ENCODE measurements around the gene ARHGAP21.

Gene ARHGAP21

GRCh38 chr10:24722676-24723385 lies 856 bp downstream of the ARHGAP21 start:
- in situ Hi-C loops (cut with MboI; ENCODE audit: low sequenced_read_pairs): no loop called here

DNA sequence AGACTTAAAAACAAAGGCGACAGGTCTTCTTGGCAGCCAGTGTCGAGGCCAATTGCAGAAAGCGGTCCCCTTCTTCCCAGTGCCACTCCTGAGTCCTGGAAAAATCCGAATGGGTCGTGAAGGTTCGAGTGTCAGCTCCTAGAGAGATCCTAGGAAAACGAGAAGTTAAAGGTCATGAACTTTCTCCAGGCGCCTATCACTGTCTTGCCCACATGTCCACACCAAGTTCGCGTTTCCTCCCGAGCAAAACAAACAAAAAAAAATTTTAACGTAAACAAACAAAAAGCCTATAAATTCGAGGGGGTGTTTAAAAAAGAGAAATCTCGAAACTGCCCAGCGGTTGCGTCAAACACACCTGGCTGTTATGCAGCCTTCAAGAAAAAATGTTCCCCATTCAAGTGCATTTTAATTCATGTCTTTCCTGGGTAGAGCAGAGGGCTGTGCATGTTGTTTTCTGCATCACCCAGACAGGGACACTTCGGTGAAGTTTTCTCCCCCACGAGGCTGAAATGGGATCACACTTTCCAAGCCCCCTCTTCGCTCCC lies 1.5 kb downstream of the ARHGAP21 start:
- in situ Hi-C loops (cut with MboI; ENCODE audit: low sequenced_read_pairs): no loop called here

GRCh38 chr10:24721229-24722106 lies 2.2 kb downstream of the ARHGAP21 start:
- in situ Hi-C loops (cut with MboI; ENCODE audit: low sequenced_read_pairs): no loop called here

- in situ Hi-C loops (cut with MboI; ENCODE audit: low sequenced_read_pairs): no loop called here
Observed at GRCh38 chr10:24720096-24720495, 3.6 kb downstream of the ARHGAP21 start.

DNA sequence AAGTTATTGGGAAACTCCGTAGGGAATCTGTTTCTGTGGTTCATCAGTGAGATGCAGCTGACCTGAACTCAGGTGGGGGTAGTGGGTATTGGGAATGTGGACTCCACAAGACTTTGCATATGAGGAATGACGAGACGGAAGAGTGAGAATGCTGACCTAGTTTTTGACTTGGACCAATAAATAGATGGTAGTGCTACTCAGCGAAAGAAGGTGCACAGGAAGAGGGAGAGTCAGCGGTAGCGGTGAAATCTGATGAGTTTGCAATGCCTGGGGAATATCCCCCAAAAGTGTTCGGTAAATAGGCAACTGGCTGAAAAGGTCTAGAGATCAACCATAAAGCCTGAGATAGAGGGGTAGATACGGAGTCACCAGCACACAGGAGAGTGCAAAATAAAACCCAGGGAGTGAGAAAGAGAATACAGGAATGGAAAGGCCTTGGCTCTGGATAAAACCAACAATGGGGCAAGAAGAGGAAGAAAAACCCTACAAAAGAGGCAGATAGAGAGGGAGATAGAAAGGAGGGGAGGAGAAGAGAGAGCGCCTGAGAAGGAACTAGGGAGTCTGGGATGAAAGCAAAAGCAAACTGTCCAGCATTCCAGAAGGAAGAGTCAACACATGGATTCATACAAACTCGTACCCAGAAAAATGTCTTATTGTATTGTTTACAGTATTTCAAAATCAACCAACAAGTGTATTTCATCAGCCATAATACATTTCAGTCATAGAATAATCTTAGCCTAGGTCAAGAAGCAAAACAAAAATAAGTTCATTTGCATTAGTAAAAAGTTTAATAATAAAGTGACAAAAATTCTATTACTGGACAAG lies 5.4 kb downstream of the ARHGAP21 start:
- in situ Hi-C loops (cut with MboI; ENCODE audit: low sequenced_read_pairs): no loop called here

GRCh38 chr10:24716295-24716694 lies 7.4 kb downstream of the ARHGAP21 start:
- in situ Hi-C loops (cut with MboI; ENCODE audit: low sequenced_read_pairs): no loop called here

DNA sequence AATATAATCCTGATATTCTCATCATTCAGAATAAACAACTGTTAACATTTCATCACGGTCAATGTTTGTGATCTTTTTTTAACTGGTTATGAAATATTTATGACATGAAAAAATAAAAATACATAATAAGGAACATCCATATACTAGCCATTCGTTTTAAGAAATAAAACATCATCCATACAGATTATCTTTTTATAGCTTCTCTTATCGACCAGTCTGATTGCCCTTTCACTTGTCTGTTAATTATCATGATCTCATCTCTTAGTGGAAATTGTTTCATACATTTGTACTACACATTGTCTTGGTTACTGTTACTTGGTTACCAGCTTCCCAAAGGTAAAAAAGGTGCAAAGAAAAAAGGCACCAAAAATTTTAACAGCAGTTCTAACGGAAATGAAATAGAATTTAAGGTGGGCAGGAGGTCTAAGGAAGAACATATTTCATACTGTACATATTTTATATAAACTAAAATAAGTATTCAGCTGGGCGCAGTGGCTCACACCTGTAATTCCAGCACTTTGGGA lies 8.4 kb downstream of the ARHGAP21 start:
- in situ Hi-C loops (cut with MboI; ENCODE audit: low sequenced_read_pairs): no loop called here

GRCh38 chr10:24713086-24713485 lies 10.6 kb downstream of the ARHGAP21 start:
- in situ Hi-C loops (cut with MboI; ENCODE audit: low sequenced_read_pairs): no loop called here

GRCh38 chr10:24711465-24711864 lies 12.2 kb downstream of the ARHGAP21 start:
- in situ Hi-C loops (cut with MboI; ENCODE audit: low sequenced_read_pairs): no loop called here

DNA sequence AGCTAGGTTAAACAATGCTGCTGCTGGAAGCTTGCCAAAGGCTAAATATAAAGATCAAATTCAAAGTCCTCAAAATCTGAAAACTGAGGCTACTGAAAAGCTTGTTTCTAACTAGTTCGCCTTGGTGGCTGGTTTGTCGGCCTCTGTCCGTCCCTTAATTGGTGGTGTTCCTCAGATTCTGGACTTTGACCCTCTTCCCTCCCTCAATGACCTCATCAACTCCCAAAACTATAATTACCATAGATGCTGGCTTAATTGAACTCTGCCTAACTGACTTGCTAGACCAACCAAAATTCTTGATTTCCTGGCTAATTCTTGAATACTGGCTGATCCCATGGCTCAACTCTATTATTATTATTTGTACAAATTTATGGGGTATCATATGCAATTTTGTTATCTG lies 15.6 kb downstream of the ARHGAP21 start:
- in situ Hi-C loops (cut with MboI; ENCODE audit: low sequenced_read_pairs): no loop called here

GRCh38 chr10:24707445-24707844 lies 16.2 kb downstream of the ARHGAP21 start:
- in situ Hi-C loops (cut with MboI; ENCODE audit: low sequenced_read_pairs): no loop called here

DNA sequence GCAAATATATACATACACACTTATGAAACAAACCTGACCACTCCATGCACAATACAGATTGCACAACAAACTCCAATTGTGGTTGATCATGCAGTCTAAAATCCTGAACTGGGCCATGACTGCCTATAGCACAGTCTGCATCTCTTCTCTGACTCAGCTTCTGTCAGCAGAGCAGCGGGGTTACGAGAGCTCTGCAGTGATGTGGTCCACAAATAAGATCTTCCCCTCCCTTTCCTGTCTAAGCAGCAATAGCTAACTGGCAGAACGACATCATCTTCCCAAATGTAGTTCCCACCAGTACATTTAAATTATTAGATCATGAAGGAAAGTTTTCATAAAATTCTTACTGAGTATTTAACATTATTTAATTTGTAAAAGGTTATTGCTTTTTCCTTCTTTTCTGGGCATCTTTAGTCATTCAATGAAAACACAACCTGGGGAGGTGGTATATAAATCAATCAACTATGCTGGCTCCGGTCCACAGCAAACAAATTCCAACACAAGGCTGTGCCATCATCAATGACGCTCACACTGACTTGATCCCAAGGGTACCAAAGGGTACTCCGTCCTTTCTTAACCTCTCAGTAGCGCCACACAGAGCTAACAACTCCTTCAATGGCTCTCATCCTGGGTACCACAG lies 17.1 kb downstream of the ARHGAP21 start:
- in situ Hi-C loops (cut with MboI; ENCODE audit: low sequenced_read_pairs): no loop called here

DNA sequence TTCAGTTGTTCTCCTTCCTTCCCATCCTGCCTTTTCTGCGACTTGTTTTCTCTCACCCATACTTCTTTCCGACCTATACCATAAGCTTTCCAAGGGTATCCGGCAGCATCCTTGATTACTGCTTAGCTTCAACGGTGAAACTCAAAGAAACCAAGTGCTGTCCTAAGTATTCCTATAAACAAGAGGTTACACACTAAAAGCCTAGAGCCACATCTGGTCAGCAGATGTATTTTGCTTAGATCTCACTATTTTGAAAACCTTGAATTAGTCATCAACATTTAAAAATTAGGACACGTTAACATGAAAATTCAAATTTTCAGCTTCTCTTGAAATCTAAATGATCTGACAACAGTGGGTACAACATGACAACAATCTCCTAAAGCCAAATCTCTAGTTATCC lies 20.0 kb downstream of the ARHGAP21 start:
- in situ Hi-C loops (cut with MboI; ENCODE audit: low sequenced_read_pairs): no loop called here

- in situ Hi-C loops (cut with MboI; ENCODE audit: low sequenced_read_pairs): no loop called here
Observed at GRCh38 chr10:24701447-24701846, 22.2 kb downstream of the ARHGAP21 start.

GRCh38 chr10:24700948-24701347 lies 22.7 kb downstream of the ARHGAP21 start:
- in situ Hi-C loops (cut with MboI; ENCODE audit: low sequenced_read_pairs): no loop called here

DNA sequence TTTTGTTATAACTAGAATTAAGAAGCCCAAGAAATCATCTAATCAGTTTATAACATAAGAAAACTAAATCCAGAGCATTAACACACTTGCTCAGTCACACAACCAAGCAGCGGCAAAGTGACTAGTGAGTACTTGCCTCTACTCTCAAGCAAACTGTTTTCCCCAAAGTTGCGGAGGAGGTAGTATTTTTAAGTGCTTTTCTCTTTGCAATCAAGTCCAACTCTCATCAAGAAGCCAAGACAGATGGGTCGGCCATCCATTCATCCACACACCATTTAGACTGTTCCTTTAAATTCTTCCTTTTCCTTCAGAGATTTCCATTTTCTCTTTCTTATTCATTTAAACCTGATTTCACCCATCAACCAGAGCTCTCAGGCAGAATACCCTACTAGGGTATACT lies 25.4 kb downstream of the ARHGAP21 start:
- in situ Hi-C loops (cut with MboI; ENCODE audit: low sequenced_read_pairs): no loop called here

DNA sequence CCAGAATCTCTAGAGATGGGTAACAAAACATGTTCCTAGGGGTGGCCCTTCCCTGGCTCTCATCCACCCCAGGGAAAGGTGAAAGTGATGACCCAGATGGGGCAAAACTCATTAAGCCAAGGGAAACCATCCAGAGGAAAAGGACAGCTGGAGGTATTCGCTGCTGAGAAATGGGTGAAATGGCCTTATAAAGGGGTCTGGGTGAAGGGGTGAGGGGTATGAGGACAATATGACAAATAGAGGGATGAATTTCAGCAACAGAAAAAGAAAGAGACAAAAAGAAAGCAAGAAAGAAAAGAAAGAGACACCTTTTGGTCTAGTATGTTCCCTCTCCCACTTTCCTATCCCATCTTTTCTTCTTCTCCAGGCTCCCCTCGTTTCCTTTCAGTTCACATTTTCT lies 26.6 kb downstream of the ARHGAP21 start:
- in situ Hi-C loops (cut with MboI; ENCODE audit: low sequenced_read_pairs): no loop called here

DNA sequence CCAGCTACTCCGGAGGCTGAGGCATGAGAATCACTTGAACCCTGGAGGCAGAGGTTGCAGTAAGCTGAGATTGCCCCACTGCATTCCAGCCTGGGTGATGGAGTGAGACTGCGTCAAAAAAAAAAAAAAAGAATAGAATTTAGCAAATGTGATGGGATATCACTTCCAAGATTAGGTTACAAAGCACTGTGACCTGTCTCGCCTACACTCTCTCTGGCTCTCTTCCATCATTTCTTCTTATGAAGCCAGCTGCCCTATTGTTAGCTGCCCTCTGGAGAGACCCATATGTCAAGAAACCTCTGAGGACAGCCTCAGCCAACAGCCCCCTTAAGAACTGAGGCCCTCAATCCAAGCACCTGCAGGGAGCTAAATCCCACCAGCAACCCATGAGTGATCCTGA lies 28.2 kb downstream of the ARHGAP21 start:
- in situ Hi-C loops (cut with MboI; ENCODE audit: low sequenced_read_pairs): no loop called here

GRCh38 chr10:24694086-24694485 lies 29.6 kb downstream of the ARHGAP21 start:
- in situ Hi-C loops (cut with MboI; ENCODE audit: low sequenced_read_pairs): no loop called here

GRCh38 chr10:24690961-24691512 lies 32.6 kb downstream of the ARHGAP21 start:
- in situ Hi-C loops (cut with MboI; ENCODE audit: low sequenced_read_pairs): no loop called here
